OCI-LY7 (cell line): ENCODE data around the gene MAP4K2. TPM values are rescaled to one million over a fixed set of nuclear protein-coding genes. Genes with fewer than 3 reads are reported as not detected.

Experiments used
- BruUV-seq: library from RNA; stranded (reverse); fragments of 400-500 nt; replicated peaks from 2 replicates; lab custom pipeline; 2021; lab: Mats Ljungman, UMichigan
- CTCF ChIA-PET: fragments of 300-600 bp; sonication (Branson Sonifier 250); formaldehyde crosslinking; loops from one replicate; lab custom pipeline; 2022; ENCODE audit warnings: antibody characterized with exemption; ENCODE audit not compliant: unreplicated experiment; lab: Charles Lee
- POLR2A ChIA-PET: fragments of 300-600 bp; sonication (Branson Sonifier 250); formaldehyde crosslinking; loops from one replicate; lab custom pipeline; 2022; ENCODE audit warnings: antibody characterized with exemption; lab: Charles Lee
- DNase-seq: peaks from one replicate; pipeline ENCODE4 v3.0.0-alpha.2; 2015; ENCODE audit warnings: low spot score
- H2AFZ ChIP-seq: fragments of 200-600 bp; sonication (generic), shearing (Covaris generic); 2 replicates; pipeline ENCODE4 v1.6.1; 2014; ENCODE audit warnings: mild to moderate bottlenecking, antibody characterized with exemption, low read length, moderate library complexity
- H3K27ac ChIP-seq: fragments of 200-600 bp; sonication (generic); 2 replicates; pipeline ENCODE4 v1.5.1; 2014; ENCODE audit warnings: mixed run types, low read depth, mild to moderate bottlenecking, moderate library complexity, low read length, inconsistent platforms; ENCODE audit not compliant: poor library complexity, severe bottlenecking
- H3K36me3 ChIP-seq: fragments of 200-600 bp; sonication (generic); 2 replicates; pipeline ENCODE4 v1.6.1; 2014; ENCODE audit warnings: mild to moderate bottlenecking, antibody characterized with exemption, low read length, moderate library complexity, mixed read lengths; ENCODE audit not compliant: insufficient read depth
- H3K4me1 ChIP-seq: fragments of 200-600 bp; sonication (generic); 2 replicates; pipeline ENCODE4 v1.5.1; 2014; ENCODE audit warnings: mild to moderate bottlenecking, low read length; ENCODE audit not compliant: insufficient read depth, poor library complexity, severe bottlenecking
- H3K4me2 ChIP-seq: fragments of 200-600 bp; sonication (generic); 2 replicates; pipeline ENCODE4 v1.6.1; 2014; ENCODE audit warnings: mild to moderate bottlenecking, low read length
- H3K4me3 ChIP-seq: fragments of 200-600 bp; sonication (generic); 2 replicates; pipeline ENCODE4 v1.5.1; 2014; ENCODE audit warnings: mild to moderate bottlenecking, low read depth, low read length; ENCODE audit not compliant: poor library complexity, severe bottlenecking
- H3K79me2 ChIP-seq: fragments of 200-600 bp; sonication (generic); 2 replicates; pipeline ENCODE4 v1.6.1; 2016; ENCODE audit warnings: low read depth, mild to moderate bottlenecking, low read length, moderate library complexity, mixed read lengths; ENCODE audit not compliant: insufficient read depth
- H3K9me2 ChIP-seq: fragments of 200-600 bp; sonication (generic); 2 replicates; pipeline ENCODE4 v1.6.1; 2016; ENCODE audit warnings: mild to moderate bottlenecking, low read length, mixed read lengths; ENCODE audit not compliant: insufficient read depth
- H3K9me3 ChIP-seq: fragments of 200-600 bp; sonication (generic); 2 replicates; pipeline ENCODE4 v1.6.1; 2014; ENCODE audit warnings: mild to moderate bottlenecking, mixed run types, low read length, mixed read lengths
- H4K20me1 ChIP-seq: fragments of 200-600 bp; sonication (generic); 2 replicates; pipeline ENCODE4 v1.6.1; 2014; ENCODE audit warnings: mild to moderate bottlenecking, antibody characterized with exemption, low read length, moderate library complexity, mixed read lengths; ENCODE audit not compliant: insufficient read depth
- CTCF ChIP-seq: fragments of 200-600 bp; sonication (generic); conservative IDR thresholded peaks from 2 replicates; pipeline ENCODE4 v1.5.1; 2014; ENCODE audit warnings: mild to moderate bottlenecking, antibody characterized with exemption, low read length, moderate library complexity, mixed read lengths
- EZH2phosphoT487 ChIP-seq: fragments of 200-600 bp; sonication (generic); IDR thresholded peaks from 2 replicates; pipeline ENCODE4 v1.6.1; 2018; ENCODE audit warnings: low read depth, borderline replicate concordance, mild to moderate bottlenecking, mixed run types, antibody characterized with exemption, low read length, moderate library complexity, mixed read lengths
- intact Hi-C: fragments of 100-400 bp; cut with micrococcal nuclease; formaldehyde crosslinking; loops from one replicate; pipeline ENCODE4 v1.10.0; 2022; ENCODE audit not compliant: unreplicated experiment
- total RNA-seq, 2 experiments: library from RNA; depleted of rRNA in 1 of 2; stranded (reverse); fragments of >200 nt in 1 of 2; shearing (Covaris generic) in 1 of 2; gene quantifications; 2 replicates each; pipeline ENCODE4 v1.2.3, GENCODE V29; 2014 to 2022

The MAP4K2 gene
- total RNA-seq, 2 experiments from 2014 or later = 110 to 115 TPM

DNA sequence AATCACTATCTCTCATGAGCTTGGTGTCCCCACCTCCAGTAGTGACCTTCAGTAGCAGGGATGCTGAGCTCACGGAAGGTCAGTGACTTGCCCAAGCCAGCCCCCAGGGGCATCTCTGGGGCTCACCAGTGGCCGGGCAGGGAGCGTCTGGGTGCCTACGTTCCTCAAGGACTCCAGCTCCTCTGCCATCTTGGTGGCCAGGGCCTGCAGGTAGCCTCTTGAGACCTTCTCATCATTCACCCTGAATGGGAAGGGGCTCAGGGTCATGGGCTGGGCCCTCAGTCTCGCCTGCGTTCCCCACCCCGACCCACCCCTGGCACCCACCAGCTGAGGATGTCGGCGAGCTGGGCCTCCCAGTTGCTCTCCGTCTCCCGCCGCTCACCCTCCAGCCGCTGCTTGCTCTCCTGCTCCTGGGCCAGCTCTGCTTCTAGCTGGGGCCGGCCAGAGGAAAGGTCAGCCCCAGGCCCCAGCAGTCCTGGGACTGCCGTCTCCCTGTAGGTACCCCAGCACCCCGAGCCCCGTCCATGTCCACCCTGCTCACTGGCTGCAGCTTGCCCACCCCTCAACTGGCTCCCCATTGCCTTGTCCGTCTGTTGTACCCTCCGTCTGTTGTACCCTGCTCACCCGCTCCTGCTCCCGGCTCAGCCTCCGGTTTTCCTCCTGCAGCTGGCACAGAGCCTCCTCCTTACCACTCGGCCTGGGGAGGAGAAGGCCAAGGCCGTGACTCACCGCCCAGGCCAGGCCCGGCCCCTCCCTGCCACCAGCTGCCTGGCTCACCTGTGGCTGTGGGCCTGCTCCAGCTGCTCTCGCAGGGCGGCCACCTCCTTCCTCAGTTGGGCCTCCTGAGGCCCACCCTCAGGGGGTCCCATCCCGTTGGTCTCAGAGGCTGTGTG lies 32.0 kb upstream of the MAP4K2 start:
- BruUV-seq = no TSS peak
- Histone ChIP-seq H4K20me1 (no peaks in the 10 kb centered on the region), H3K27ac (no peak overlapping the region), H3K4me1 (no peaks in the 10 kb centered on the region), H3K4me2 (no peak overlapping the region), H3K79me2 (no peaks in the 10 kb centered on the region), H3K9me2 (no peaks in the 10 kb centered on the region), H3K4me3 (no peak overlapping the region), H3K9me3 (no peaks in the 10 kb centered on the region), H2AFZ (no peak overlapping the region), H3K36me3 (no peaks in the 10 kb centered on the region)
- intact Hi-C loops = no loop called here
- TF ChIP-seq EZH2phosphoT487 (no peak), CTCF (no peak)
- POLR2A ChIA-PET = no interaction called here
- CTCF ChIA-PET = no interaction called here
- DNase-seq = no peak

GRCh38 chr11:64834031-64834722 lies 31.2 kb upstream of the MAP4K2 start:
- POLR2A ChIA-PET = no interaction called here
- peaks cover 1% of the 10 kb centered on the region for H3K4me1 ChIP-seq
- no peak for TF ChIP-seq CTCF
- no peak for TF ChIP-seq EZH2phosphoT487
- no peaks in the 10 kb centered on the region for H3K79me2 ChIP-seq
- no peak overlapping the region for H3K4me2 ChIP-seq
- H3K4me3 ChIP-seq = no peak overlapping the region
- DNase-seq = no peak
- no peaks in the 10 kb centered on the region for H3K9me3 ChIP-seq
- intact Hi-C loops = no loop called here
- H2AFZ ChIP-seq = no peak overlapping the region
- BruUV-seq = no TSS peak
- H3K27ac ChIP-seq = no peak overlapping the region
- H3K9me2 ChIP-seq = no peaks in the 10 kb centered on the region
- H3K36me3 ChIP-seq = no peaks in the 10 kb centered on the region
- H4K20me1 ChIP-seq = no peaks in the 10 kb centered on the region
- CTCF ChIA-PET = no interaction called here

DNA sequence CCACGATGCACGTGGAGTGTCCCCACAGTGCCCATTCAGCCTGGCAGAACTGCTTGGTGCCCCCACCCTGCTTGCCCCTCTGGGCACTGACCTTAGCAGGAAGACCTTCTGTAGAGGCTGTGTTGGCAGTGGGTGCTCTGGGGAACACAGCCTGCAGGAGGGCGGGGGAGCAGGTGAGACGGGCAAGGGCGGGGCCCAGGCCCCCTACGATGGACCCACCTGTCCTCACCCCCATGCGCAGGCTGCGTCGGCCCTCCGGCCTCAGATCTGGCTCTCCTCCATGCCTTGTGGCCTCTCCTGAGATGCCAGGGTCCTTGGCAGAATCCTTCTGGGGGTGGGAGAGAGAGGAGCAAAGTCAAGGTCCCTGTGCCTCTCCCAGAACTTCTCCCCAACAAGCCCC lies 30.5 kb upstream of the MAP4K2 start:
- POLR2A ChIA-PET = no interaction called here
- intact Hi-C loops = no loop called here

More for the DNA sequence above, 30.5 kb upstream of the MAP4K2 start:
- Histone ChIP-seq H3K79me2 (no peaks in the 10 kb centered on the region), H3K9me2 (no peaks in the 10 kb centered on the region), H3K4me1 (peaks cover 4% of the 10 kb centered on the region), H3K27ac (no peak overlapping the region), H3K4me2 (no peak overlapping the region), H3K9me3 (no peaks in the 10 kb centered on the region), H3K36me3 (no peaks in the 10 kb centered on the region), H3K4me3 (no peak overlapping the region), H4K20me1 (no peaks in the 10 kb centered on the region), H2AFZ (no peak overlapping the region)
- TF ChIP-seq CTCF = no peak
- no peak for TF ChIP-seq EZH2phosphoT487
- no TSS peak for BruUV-seq
- CTCF ChIA-PET = no interaction called here
- DNase-seq = no peak
